Body of pancreas (tissue), 4 donors: ENCODE data around the gene PLCB4. TPM values are rescaled to one million over a fixed set of nuclear protein-coding genes. Genes with fewer than 3 reads are reported as not detected.

Source experiments
- ATAC-seq: fragments of 150-250 bp; one replicate; pipeline ENCODE4 v1.9.1; 2016
- DNase-seq, 4 donors: peaks; one replicate each; pipeline ENCODE4 v3.0.0-alpha.2; 2019
- H3K27ac ChIP-seq, 4 donors: fragments of 200-600 bp; sonication (generic); 1 replicate in 3 of 4; 2 replicates in 1 of 4; pipeline versions ENCODE4 v1.5.1 to v1.6.1; 2016 to 2019; ENCODE audit warnings: mild to moderate bottlenecking in 1 of 4, mixed read lengths in 1 of 4, moderate library complexity in 1 of 4
- H3K27me3 ChIP-seq, 2 donors: fragments of 200-600 bp; sonication (generic); one replicate each; pipeline ENCODE4 v1.6.0; 2016; ENCODE audit warnings: mild to moderate bottlenecking in 1 of 2
- H3K36me3 ChIP-seq, 2 donors: fragments of 200-600 bp; sonication (generic); replicated peaks in 1 of 2; 2 replicates each; pipeline ENCODE4 v1.5.1; 2016; ENCODE audit warnings: low read depth in 2 of 2; ENCODE audit not compliant: insufficient read depth in 1 of 2
- H3K4me1 ChIP-seq: fragments of 200-600 bp; sonication (generic); one replicate; pipeline ENCODE4 v1.6.0; 2016
- H3K4me3 ChIP-seq, 2 donors: fragments of 200-600 bp; sonication (generic); 1 replicate in 1 of 2; 2 replicates in 1 of 2; pipeline ENCODE4 v1.5.1; 2016 to 2019
- H3K9me3 ChIP-seq, 3 donors: fragments of 200-600 bp; sonication (generic); 1 replicate in 2 of 3; 2 replicates in 1 of 3; pipeline ENCODE4 v1.5.1; 2016
- POLR2A ChIP-seq, 3 donors: fragments of 450-650 bp; IDR thresholded peaks; one replicate each; pipeline ENCODE4 v1.6.1; 2016; ENCODE audit warnings: antibody characterized with exemption in 3 of 3, mild to moderate bottlenecking in 2 of 3
- WGBS, 2 donors: methylation state at CpG; one replicate each; pipeline ENCODE4 v1.1.5; 2017; 5-methylcytosine and 5-hydroxymethylcytosine counted together
- intact Hi-C: fragments of 100-400 bp; cut with DNase I; formaldehyde crosslinking; loops from one replicate; pipeline ENCODE4 v1.15.1; 2023
- total RNA-seq, 2 donors: library from RNA; depleted of rRNA; stranded (reverse); fragments of >200 nt; gene quantifications; one replicate each; pipeline ENCODE4 v1.1.0, GENCODE V29; 2016
- TF ChIP-seq, protein P1 (sequence below), 7 experiments: fragments of 450-650 bp in 4 of 7; fragments of 200-600 bp in 3 of 7; sonication (generic) in 3 of 7; IDR thresholded peaks; one replicate each; pipeline ENCODE4 v1.5.1; 2016 to 2019; ENCODE audit warnings: antibody characterized with exemption in 7 of 7

PLCB4 gene
- total RNA-seq, 2 donors from 2014 or later = 1.3 to 3.4 TPM

DNA sequence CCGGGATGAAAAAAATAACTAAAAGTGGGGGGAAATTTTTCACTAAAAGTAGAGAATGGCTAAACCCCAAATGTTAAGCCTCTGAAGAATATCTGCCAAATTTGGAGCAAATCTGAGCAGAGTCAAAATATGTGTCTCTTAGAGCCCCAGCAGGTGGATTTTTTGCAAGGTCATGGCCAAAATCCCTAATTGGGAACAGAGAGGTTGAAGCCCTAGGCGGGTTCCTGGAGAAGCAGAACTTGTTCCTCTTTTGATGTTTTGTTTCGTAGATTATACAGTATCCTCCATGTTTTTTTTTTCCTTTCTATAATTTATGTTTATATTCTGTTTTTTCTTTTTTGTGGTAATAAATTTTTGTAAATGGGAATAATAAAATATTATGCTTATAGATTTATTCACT lies 94.4 kb downstream of the PLCB4 start:
- TF ChIP-seq, protein P1, sequence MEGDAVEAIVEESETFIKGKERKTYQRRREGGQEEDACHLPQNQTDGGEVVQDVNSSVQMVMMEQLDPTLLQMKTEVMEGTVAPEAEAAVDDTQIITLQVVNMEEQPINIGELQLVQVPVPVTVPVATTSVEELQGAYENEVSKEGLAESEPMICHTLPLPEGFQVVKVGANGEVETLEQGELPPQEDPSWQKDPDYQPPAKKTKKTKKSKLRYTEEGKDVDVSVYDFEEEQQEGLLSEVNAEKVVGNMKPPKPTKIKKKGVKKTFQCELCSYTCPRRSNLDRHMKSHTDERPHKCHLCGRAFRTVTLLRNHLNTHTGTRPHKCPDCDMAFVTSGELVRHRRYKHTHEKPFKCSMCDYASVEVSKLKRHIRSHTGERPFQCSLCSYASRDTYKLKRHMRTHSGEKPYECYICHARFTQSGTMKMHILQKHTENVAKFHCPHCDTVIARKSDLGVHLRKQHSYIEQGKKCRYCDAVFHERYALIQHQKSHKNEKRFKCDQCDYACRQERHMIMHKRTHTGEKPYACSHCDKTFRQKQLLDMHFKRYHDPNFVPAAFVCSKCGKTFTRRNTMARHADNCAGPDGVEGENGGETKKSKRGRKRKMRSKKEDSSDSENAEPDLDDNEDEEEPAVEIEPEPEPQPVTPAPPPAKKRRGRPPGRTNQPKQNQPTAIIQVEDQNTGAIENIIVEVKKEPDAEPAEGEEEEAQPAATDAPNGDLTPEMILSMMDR (IDR thresholded peaks at IDR 0.05) = no peak
- no peak for TF ChIP-seq POLR2A (IDR thresholded peaks at IDR 0.05)
- WGBS, 2 donors = 72 to 77% methylated on average over 3 of the region's 3 CpGs
- Histone ChIP-seq H3K4me1 (no peaks in the 10 kb centered on the region), H3K27ac (no peak overlapping the region), H3K36me3 (no peaks in the 10 kb centered on the region), H3K27me3 (no peaks in the 10 kb centered on the region), H3K9me3 (no peaks in the 10 kb centered on the region), H3K4me3 (no peak overlapping the region)
- DNase-seq = no peak
- no peak for ATAC-seq
- intact Hi-C loops = no loop called here

DNA sequence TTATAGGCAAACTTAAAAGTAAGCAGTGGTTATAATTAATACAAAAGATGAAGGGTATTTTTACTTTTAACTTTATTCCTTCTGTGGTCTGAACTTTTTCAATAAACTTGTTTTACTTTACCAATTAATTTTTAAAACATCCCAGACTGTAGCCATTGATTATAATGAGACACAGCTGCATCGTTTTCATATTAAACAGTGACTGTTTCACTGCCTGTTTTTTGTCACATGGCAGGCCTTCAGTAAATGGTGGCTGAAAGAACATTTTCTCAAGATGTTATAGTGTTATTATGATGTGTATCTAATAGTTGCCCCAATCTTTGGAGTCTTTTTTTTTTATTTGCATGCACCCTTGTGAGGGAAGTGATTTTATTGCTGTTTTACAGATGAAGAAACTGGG lies 95.1 kb downstream of the PLCB4 start:
- no peak overlapping the region for H3K4me3 ChIP-seq
- no peak overlapping the region for H3K27ac ChIP-seq
- TF ChIP-seq, protein P1 (IDR thresholded peaks at IDR 0.05) = no peak
- no peak for TF ChIP-seq POLR2A (IDR thresholded peaks at IDR 0.05)
- H3K4me1 ChIP-seq = no peaks in the 10 kb centered on the region
- no peaks in the 10 kb centered on the region for H3K9me3 ChIP-seq
- ATAC-seq = no peak
- H3K36me3 ChIP-seq = no peaks in the 10 kb centered on the region
- 50 to 58% methylated on average over 1 of the region's 1 CpG for WGBS, 2 donors
- intact Hi-C loops = no loop called here
- no peaks in the 10 kb centered on the region for H3K27me3 ChIP-seq
- no peak for DNase-seq

GRCh38 chr20:9165261-9165660 lies 96.4 kb downstream of the PLCB4 start:
- Histone ChIP-seq H3K27ac (no peak overlapping the region), H3K4me3 (no peak overlapping the region), H3K27me3 (no peaks in the 10 kb centered on the region), H3K9me3 (no peaks in the 10 kb centered on the region), H3K36me3 (no peaks in the 10 kb centered on the region), H3K4me1 (no peaks in the 10 kb centered on the region)
- ATAC-seq (no peak), DNase-seq (no peak)
- WGBS, 2 donors = 71 to 77% methylated on average over 2 of the region's 2 CpGs
- TF ChIP-seq, protein P1 (IDR thresholded peaks at IDR 0.05) = no peak
- TF ChIP-seq POLR2A (IDR thresholded peaks at IDR 0.05) = no peak
- intact Hi-C loops = no loop called here

- H3K4me3 ChIP-seq = no peak overlapping the region
- ATAC-seq = no peak
- H3K4me1 ChIP-seq = no peaks in the 10 kb centered on the region
- DNase-seq = no peak
- TF ChIP-seq, protein P1 (IDR thresholded peaks at IDR 0.05) = no peak
- TF ChIP-seq POLR2A (IDR thresholded peaks at IDR 0.05) = no peak
- no peaks in the 10 kb centered on the region for H3K36me3 ChIP-seq
- WGBS, 2 donors = 45 to 58% methylated on average over 11 of the region's 11 CpGs
- no peaks in the 10 kb centered on the region for H3K27me3 ChIP-seq
- no peaks in the 10 kb centered on the region for H3K9me3 ChIP-seq
- no peak overlapping the region for H3K27ac ChIP-seq
- intact Hi-C loops = no loop called here
Measured at GRCh38 chr20:9166153-9166780, 97.4 kb downstream of the PLCB4 start.

DNA sequence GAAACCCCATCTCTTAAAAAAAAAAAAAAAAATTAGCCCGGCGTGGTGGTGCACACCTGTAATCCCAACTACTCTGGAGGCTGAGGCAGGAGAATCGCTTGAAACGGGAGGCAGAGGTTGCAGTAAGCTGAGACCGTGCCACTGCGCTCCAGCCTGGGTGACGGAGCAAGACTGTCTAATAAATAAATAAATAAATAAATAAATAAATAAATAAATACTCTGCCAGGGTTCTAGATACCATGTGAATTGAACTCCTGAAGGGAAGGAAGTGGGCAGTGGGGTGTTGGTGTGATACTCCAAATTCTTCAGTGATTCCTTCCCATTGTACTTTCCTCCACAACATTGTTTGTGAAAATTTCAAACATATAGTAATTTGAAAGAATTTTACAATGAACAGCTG lies 100.5 kb downstream of the PLCB4 start:
- TF ChIP-seq, protein P1 (IDR thresholded peaks at IDR 0.05) = no peak
- TF ChIP-seq POLR2A (IDR thresholded peaks at IDR 0.05) = no peak
- H3K27me3 ChIP-seq = no peaks in the 10 kb centered on the region
- 92 to 97% methylated on average over 7 of the region's 7 CpGs for WGBS, 2 donors
- no peak overlapping the region for H3K4me3 ChIP-seq
- DNase-seq = no peak
- no peaks in the 10 kb centered on the region for H3K9me3 ChIP-seq
- H3K4me1 ChIP-seq = no peaks in the 10 kb centered on the region
- intact Hi-C loops = no loop called here
- no peak overlapping the region for H3K27ac ChIP-seq
- no peak for ATAC-seq
- H3K36me3 ChIP-seq = no peaks in the 10 kb centered on the region
